D721Med (cell line): ENCODE measurements around the gene ASMTL.
"Not testable (repeated sequence)": the region's sequence is repeated elsewhere in the genome, so short reads cannot be mapped to it uniquely, and the experiment has no call there.

Experiments
- DNase-seq: peaks from one replicate; pipeline ENCODE4 v3.0.0; 2011; ENCODE audit warnings: low spot score; ENCODE audit not compliant: insufficient read length
- FAIRE-seq: peaks from 2 replicates; lab custom pipeline; 2011; peaks lifted over from hg19 to GRCh38; lab: Jason Lieb, UNC
- TF ChIP-seq, protein P1 (sequence below): IDR thresholded peaks from 2 replicates; pipeline ENCODE4 v1.5.1; 2012; ENCODE audit warnings: mild to moderate bottlenecking, control low read depth; ENCODE audit not compliant: insufficient read depth; ENCODE audit errors: missing control alignments

The ASMTL gene

DNA sequence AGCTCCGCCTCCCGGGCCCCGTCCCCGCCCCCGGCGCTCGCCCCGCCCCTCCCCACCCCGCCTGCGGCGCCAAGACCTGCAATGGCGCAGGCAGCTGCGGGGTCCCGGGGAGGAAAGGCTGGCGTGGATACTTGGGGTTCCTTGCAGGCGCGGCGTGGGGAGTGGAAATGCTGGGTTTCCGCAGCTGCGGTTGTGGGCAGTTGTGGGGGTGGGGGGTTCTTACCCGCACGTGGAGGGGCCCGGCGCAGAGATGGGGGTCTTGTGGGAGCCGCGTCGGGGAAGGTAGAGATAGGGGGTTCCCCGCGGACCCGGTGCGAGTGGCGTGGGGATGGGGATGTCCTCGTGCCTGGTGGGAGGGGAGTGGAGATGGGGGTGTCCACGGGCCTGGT is 680 bp upstream of the ASMTL start:
- TF ChIP-seq, protein P1, sequence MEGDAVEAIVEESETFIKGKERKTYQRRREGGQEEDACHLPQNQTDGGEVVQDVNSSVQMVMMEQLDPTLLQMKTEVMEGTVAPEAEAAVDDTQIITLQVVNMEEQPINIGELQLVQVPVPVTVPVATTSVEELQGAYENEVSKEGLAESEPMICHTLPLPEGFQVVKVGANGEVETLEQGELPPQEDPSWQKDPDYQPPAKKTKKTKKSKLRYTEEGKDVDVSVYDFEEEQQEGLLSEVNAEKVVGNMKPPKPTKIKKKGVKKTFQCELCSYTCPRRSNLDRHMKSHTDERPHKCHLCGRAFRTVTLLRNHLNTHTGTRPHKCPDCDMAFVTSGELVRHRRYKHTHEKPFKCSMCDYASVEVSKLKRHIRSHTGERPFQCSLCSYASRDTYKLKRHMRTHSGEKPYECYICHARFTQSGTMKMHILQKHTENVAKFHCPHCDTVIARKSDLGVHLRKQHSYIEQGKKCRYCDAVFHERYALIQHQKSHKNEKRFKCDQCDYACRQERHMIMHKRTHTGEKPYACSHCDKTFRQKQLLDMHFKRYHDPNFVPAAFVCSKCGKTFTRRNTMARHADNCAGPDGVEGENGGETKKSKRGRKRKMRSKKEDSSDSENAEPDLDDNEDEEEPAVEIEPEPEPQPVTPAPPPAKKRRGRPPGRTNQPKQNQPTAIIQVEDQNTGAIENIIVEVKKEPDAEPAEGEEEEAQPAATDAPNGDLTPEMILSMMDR: no peak
- DNase-seq (no peak), FAIRE-seq (no peak)

DNA sequence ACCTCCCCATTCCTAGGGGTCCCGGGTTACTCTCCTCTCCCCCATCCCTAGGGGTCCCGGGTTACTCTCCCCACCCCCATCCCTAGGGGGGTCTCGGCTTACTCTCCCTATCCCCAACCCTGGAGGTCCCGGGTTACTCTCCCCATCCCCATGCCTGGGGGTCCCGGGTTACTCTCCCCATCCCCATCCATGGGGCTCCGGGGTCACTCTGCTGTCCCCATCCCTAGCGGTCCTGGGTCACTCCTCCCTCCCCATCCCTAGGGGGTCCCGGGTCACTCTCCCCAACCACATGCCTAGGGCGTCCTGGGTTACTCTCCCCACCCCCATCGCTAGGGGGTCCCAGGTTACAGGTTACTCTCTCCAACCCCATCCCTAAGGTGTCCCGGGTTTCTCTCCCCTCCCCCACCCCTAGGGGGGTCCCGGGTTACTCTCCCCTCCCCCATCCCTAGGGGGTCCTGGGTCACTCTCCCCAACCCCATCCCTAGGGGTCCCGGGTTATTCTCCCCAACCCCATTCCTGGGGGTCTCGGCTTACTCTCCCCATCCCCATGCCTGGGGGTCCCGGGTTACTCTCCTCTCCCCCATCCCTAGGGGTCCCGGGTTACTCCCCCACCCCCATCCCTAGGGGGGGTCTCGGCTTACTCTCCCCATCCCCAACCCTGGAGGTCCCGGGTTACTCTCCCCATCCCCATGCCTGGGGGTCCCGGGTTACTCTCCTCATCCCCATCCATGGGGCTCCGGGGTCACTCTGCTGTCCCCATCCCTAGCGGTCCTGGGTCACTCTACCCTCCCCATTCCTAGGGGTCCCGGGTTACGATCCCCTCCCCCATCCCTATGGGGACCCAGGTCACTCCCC is 821 bp downstream of the ASMTL start:
- TF ChIP-seq, protein P1: no peak
- no peak for DNase-seq
- FAIRE-seq: no peak

DNA sequence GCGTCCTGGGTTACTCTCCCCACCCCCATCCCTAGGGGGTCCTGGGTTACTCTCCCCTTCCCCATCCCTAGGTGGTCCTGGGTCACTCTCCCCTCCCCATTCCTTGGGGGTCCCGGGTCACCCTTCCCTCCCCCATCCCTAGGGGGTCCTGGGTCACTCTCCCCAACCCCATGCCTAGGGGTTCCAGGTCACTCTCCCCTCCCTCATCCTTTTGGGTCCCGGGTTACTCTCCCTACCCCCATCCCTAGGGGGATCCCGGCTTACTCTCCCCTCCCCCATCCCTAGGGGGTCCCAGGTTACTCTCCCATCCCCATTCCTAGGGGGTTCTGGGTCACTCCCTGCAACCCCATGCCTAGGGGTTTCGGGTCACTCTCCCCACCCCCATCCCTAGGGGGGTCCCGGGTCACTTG is 1.5 kb downstream of the ASMTL start:
- DNase-seq (no peak), FAIRE-seq (no peak)
- TF ChIP-seq, protein P1: no peak

GRCh38 chrX:1450361-1451161 is 2.1 kb downstream of the ASMTL start:
- FAIRE-seq (no peak), DNase-seq (no peak)
- TF ChIP-seq, protein P1: no peak

GRCh38 chrX:1449823-1450149 is 2.9 kb downstream of the ASMTL start:
- TF ChIP-seq, protein P1: no peak
- no peak for DNase-seq
- FAIRE-seq: no peak

DNA sequence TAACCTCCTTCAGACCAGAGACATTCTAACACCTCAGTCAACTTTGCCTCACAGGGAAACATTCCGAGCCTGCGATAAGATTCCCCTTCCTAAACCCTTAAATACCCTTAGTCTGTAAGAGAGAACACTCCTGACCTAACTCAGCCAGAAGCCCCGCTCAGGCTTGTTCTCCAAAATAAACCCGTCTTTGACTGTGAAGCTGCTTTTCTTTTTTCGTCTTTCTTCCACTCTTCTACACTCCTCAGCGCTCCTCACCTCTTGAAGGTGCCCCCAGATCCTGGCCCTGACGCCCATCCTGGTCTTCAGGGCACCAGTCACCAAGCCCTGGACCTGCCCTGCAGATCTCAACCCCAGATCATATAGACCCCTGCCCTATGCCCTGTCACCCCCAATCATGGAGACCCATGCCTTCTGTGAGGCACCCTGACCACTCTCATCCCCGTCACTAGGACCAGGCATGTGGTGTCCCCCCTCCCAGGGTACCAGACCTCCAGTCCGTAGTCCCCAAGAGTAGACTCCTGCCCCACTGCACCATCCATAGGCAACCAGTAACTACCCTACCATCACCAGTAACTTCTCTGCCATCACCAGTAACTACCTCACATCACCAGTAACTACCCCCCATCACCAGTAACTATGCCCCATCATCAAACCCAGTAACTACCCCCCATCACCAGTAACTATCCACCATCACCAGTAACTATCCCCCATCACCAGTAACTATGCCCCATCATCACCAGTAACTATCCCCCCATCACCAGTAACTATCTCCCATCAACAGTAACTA is 3.5 kb downstream of the ASMTL start:
- TF ChIP-seq, protein P1: no peak
- FAIRE-seq: no peak
- DNase-seq: no peak

DNA sequence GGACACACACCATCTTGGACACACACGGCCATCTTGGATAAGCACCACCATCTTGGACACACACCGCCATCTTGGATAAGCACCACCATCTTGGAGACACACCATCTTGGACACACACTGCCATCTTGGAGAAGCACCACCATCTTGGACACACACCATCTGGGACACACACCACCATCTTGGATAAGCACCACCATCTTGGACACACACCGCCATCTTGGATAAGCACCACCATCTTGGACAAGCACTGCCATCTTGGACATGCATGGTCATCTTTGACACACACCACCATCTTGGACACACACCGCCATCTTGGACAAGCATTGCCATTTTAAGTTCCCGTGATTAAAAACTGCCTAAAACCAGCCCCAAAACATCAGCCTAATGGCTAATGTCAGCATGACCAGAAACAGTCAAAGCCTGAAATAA is 4.1 kb downstream of the ASMTL start:
- FAIRE-seq, DNase-seq: not testable (repeated sequence)

DNA sequence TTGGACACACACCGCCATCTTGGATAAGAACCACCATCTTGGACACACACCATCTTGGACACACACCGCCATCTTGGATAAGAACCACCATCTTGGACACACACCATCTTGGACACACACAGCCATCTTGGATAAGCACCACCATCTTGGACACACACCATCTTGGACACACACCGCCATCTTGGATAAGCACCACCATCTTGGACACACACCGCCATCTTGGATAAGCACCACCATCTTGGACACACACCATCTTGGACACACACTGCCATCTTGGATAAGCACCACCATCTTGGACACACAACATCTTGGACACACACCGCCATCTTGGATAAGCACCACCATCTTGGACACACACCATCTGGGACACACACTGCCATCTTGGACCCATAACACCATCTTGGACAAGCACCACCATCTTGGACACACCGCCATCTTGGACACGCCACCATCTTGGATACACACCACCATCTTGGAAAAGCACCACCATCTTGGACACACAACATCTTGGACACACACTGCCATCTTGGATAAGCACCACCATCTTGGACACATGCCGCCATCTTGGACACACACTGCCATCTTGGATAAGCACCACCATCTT is 4.6 kb downstream of the ASMTL start:
- not testable (repeated sequence) for FAIRE-seq, DNase-seq

DNA sequence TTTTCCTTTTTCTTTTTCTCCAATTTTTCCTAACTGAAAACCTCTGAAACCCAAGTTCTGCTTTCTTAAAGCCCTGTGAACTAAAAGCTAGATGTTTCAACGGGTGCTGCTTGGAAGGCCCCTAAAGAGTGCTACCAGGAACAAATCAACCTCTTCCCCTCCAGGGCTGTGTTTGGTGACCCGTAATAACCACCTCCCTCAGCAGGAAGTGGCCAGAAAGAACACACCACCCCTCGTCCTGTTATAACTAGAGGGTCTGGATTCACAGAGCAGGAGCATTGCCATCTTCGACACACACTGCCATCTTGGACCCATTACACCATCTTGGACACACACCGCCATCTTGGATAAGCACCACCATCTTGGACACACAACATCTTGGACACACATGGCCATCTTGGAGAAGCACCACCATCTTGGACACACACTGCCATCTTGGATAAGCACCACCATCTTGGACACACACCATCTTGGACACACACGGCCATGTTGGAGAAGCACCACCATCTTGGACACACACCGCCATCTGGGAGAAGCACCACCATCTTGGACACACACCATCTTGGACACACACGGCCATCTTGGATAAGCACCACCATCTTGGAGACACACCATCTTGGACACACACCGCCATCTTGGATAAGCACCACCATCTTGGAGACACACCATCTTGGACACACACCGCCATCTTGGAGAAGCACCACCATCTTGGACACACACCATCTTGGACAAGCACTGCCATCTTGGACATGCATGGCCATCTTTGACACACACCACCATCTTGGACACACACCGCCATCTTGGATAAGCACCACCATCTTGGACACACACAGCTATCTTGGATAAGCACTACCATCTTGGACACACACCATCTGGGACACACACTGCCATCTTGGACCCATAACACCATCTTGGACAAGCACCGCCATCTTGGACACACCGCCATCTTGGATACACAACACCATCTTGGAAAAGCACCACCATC is 5.4 kb downstream of the ASMTL start:
- not testable (repeated sequence) for FAIRE-seq, DNase-seq
